Gastroesophageal sphincter (tissue), 4 donors: ENCODE results near the gene WNT7B. TPM values are rescaled to one million over a fixed set of nuclear protein-coding genes. Genes with fewer than 3 reads are reported as not detected.

Experiments used
- ATAC-seq: fragments of 150-250 bp; one replicate; pipeline ENCODE4 v1.9.1; 2016; ENCODE audit warnings: mild to moderate bottlenecking, moderate library complexity
- H3K27ac ChIP-seq, 4 donors: fragments of 200-600 bp; sonication (generic) in 3 of 4; 1 replicate in 3 of 4; 2 replicates in 1 of 4; pipeline ENCODE4 v1.5.1; 2016 to 2019
- H3K27me3 ChIP-seq: fragments of 200-600 bp; sonication (generic); one replicate; pipeline ENCODE4 v1.5.1; 2019
- H3K36me3 ChIP-seq, 2 donors: fragments of 200-600 bp; sonication (generic); one replicate each; pipeline ENCODE4 v1.5.1; 2019; ENCODE audit warnings: control low read depth in 1 of 2
- H3K4me1 ChIP-seq, 3 donors: fragments of 200-600 bp; sonication (generic); 1 replicate in 2 of 3; 2 replicates in 1 of 3; pipeline ENCODE4 v1.5.1; 2016 to 2019; ENCODE audit warnings: control low read depth in 2 of 3
- H3K4me3 ChIP-seq, 2 donors: fragments of 200-600 bp; sonication (generic); one replicate each; pipeline ENCODE4 v1.5.1; 2019; ENCODE audit warnings: mild to moderate bottlenecking in 1 of 2, moderate library complexity in 1 of 2
- H3K9me3 ChIP-seq, 3 donors: fragments of 200-600 bp; sonication (generic); one replicate each; pipeline ENCODE4 v1.5.1; 2017 to 2019; ENCODE audit warnings: control low read depth in 2 of 3
- EP300 ChIP-seq: sonication (generic); formaldehyde crosslinking; IDR thresholded peaks from one replicate; pipeline ENCODE4 v1.6.1; 2017; ENCODE audit warnings: antibody characterized with exemption, mild to moderate bottlenecking
- POLR2A ChIP-seq, 2 donors: fragments of 450-650 bp; IDR thresholded peaks; one replicate each; pipeline ENCODE4 v1.6.1; 2017; ENCODE audit warnings: antibody characterized with exemption in 2 of 2, mild to moderate bottlenecking in 2 of 2, moderate library complexity in 1 of 2
- POLR2AphosphoS5 ChIP-seq: sonication (generic); formaldehyde crosslinking; IDR thresholded peaks from one replicate; pipeline ENCODE4 v1.6.1; 2017; ENCODE audit warnings: antibody characterized with exemption
- WGBS, 2 donors: methylation state at CpG; one replicate each; pipeline ENCODE4 v1.1.5; 2018; ENCODE audit warnings: low coverage in 1 of 2; 5-methylcytosine and 5-hydroxymethylcytosine counted together
- total RNA-seq, 4 donors: library from RNA; depleted of rRNA; stranded (reverse); fragments of >200 nt; gene quantifications; one replicate each; pipeline ENCODE4 v1.1.0, GENCODE V29; 2016
- TF ChIP-seq, protein P1 (sequence below), 4 experiments: fragments of 200-600 bp in 2 of 4; fragments of 450-650 bp in 2 of 4; sonication (generic) in 1 of 4; IDR thresholded peaks; one replicate each; pipeline ENCODE4 v1.5.1; 2017 to 2019; ENCODE audit warnings: antibody characterized with exemption in 4 of 4, mild to moderate bottlenecking in 2 of 4, moderate library complexity in 2 of 4

Gene WNT7B
- total RNA-seq, 4 donors from 2014 or later, result 1.2 TPM; not detected in 3

- H3K4me1 ChIP-seq, result peaks cover 0 to 11% (median 2%) of the 10 kb centered on the region in 3 donors
- no CpG with 5 or more reads among the region's 19 CpGs for WGBS, 2 donors
- H3K4me3 ChIP-seq, result no peak overlapping the region
- H3K27me3 ChIP-seq, result peaks cover 73% of the 10 kb centered on the region
- H3K27ac ChIP-seq, result no peak overlapping the region
- ATAC-seq, result no peak
- TF ChIP-seq EP300 (no peak), POLR2A (IDR thresholded peaks at IDR 0.05) (no peak)
- TF ChIP-seq, protein P1, sequence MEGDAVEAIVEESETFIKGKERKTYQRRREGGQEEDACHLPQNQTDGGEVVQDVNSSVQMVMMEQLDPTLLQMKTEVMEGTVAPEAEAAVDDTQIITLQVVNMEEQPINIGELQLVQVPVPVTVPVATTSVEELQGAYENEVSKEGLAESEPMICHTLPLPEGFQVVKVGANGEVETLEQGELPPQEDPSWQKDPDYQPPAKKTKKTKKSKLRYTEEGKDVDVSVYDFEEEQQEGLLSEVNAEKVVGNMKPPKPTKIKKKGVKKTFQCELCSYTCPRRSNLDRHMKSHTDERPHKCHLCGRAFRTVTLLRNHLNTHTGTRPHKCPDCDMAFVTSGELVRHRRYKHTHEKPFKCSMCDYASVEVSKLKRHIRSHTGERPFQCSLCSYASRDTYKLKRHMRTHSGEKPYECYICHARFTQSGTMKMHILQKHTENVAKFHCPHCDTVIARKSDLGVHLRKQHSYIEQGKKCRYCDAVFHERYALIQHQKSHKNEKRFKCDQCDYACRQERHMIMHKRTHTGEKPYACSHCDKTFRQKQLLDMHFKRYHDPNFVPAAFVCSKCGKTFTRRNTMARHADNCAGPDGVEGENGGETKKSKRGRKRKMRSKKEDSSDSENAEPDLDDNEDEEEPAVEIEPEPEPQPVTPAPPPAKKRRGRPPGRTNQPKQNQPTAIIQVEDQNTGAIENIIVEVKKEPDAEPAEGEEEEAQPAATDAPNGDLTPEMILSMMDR (IDR thresholded peaks at IDR 0.05), result no peak
- H3K9me3 ChIP-seq, result no peaks in the 10 kb centered on the region
- no peaks in the 10 kb centered on the region for H3K36me3 ChIP-seq
Measured at GRCh38 chr22:45966320-45966894, 10.6 kb downstream of the WNT7B start.

GRCh38 chr22:45965563-45965962 lies 11.4 kb downstream of the WNT7B start:
- H3K9me3 ChIP-seq, result no peaks in the 10 kb centered on the region
- H3K27ac ChIP-seq, result no peak overlapping the region
- peaks cover 0 to 3% (median 0%) of the 10 kb centered on the region in 3 donors for H3K4me1 ChIP-seq
- no peaks in the 10 kb centered on the region for H3K36me3 ChIP-seq
- H3K27me3 ChIP-seq, result peaks cover 72% of the 10 kb centered on the region
- 86% methylated on average over 1 of the region's 11 CpGs; no CpG with 5 or more reads in 1 of the 2 donors for WGBS, 2 donors
- TF ChIP-seq EP300, result no peak
- TF ChIP-seq, protein P1 (IDR thresholded peaks at IDR 0.05), result no peak
- TF ChIP-seq POLR2A (IDR thresholded peaks at IDR 0.05), result no peak
- no peak for TF ChIP-seq POLR2AphosphoS5
- no peak for ATAC-seq
- H3K4me3 ChIP-seq, result no peak overlapping the region

- Histone ChIP-seq H3K27ac (no peak overlapping the region), H3K27me3 (peaks cover 70% of the 10 kb centered on the region), H3K36me3 (no peaks in the 10 kb centered on the region), H3K4me3 (no peak overlapping the region), H3K4me1 (no peaks in the 10 kb centered on the region), H3K9me3 (no peaks in the 10 kb centered on the region)
- 51% methylated on average over 5 of the region's 12 CpGs; no CpG with 5 or more reads in 1 of the 2 donors for WGBS, 2 donors
- no peak for ATAC-seq
- TF ChIP-seq, protein P1 (IDR thresholded peaks at IDR 0.05), result no peak
- TF ChIP-seq POLR2A (IDR thresholded peaks at IDR 0.05) (no peak), POLR2AphosphoS5 (no peak), EP300 (no peak)
Measured at GRCh38 chr22:45964926-45965527, 11.9 kb downstream of the WNT7B start.

DNA sequence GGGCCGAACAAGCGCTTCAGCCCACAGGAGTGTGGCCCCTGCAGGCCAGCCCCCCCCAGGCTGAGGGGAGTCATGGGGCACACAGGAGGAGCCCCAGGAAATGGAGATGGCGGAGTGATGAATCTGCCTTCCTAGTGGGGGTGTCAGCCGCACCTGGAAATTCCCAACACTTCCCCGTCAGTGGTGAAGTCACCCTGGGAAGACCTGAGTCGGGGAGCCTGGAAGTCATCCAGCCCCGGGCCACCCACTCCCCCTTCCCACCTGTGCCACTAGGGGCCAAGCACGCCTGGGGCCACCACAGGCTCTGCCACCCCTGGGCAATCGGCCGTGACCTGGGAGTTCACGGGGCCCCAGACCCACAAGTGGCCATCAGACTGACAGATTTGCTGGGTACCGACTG lies 12.6 kb downstream of the WNT7B start:
- H3K4me1 ChIP-seq, result no peaks in the 10 kb centered on the region
- WGBS, 2 donors, result no CpG with 5 or more reads among the region's 12 CpGs
- peaks cover 64% of the 10 kb centered on the region for H3K27me3 ChIP-seq
- no peak for ATAC-seq
- no peak overlapping the region for H3K27ac ChIP-seq
- H3K36me3 ChIP-seq, result no peaks in the 10 kb centered on the region
- H3K9me3 ChIP-seq, result no peaks in the 10 kb centered on the region
- no peak overlapping the region for H3K4me3 ChIP-seq
- TF ChIP-seq EP300 (no peak), POLR2A (IDR thresholded peaks at IDR 0.05) (no peak), POLR2AphosphoS5 (no peak)
- TF ChIP-seq, protein P1 (IDR thresholded peaks at IDR 0.05), result no peak

- TF ChIP-seq EP300 (no peak), POLR2A (IDR thresholded peaks at IDR 0.05) (no peak), POLR2AphosphoS5 (no peak)
- TF ChIP-seq, protein P1 (IDR thresholded peaks at IDR 0.05), result no peak
- Histone ChIP-seq H3K27ac (no peak overlapping the region), H3K4me3 (no peak overlapping the region), H3K36me3 (no peaks in the 10 kb centered on the region), H3K9me3 (no peaks in the 10 kb centered on the region), H3K4me1 (no peaks in the 10 kb centered on the region), H3K27me3 (peaks cover 58% of the 10 kb centered on the region)
- ATAC-seq, result no peak
- WGBS, 2 donors, result no CpG with 5 or more reads among the region's 7 CpGs
Measured at GRCh38 chr22:45963821-45964220, 13.1 kb downstream of the WNT7B start.
